Measurements from ENCODE around the gene ANKRD11. TPM values are rescaled to one million over a fixed set of nuclear protein-coding genes. Genes with fewer than 3 reads are reported as not detected.

ANKRD11 gene
- total and polyA plus RNA-seq, 8 donors: 43.9 to 74.0 (median 46.2) TPM

- intact Hi-C loops (cut with DNase I): loop anchor here in 1 of 3 donors (10.0 kb wide), 1 partner anchor 53 kb away; no protein-coding TSS in a partner anchor
- ATAC-seq (no peak), FAIRE-seq (no peak), DNase-seq (no peak)
- Histone ChIP-seq H3K9me3 (no peaks in the 10 kb centered on the region), H3K27ac (no peak overlapping the region), H3K4me1 (peaks cover 22 to 30% (median 25%) of the 10 kb centered on the region in 3 donors), H3K27me3 (no peaks in the 10 kb centered on the region), H3K4me3 (no peak overlapping the region), H3K36me3 (no peaks in the 10 kb centered on the region)
- 81 to 83% methylated on average over 16 of the region's 16 CpGs for WGBS, 2 donors
- TF ChIP-seq CTCF (IDR thresholded peaks at IDR 0.05): no peak
Measured at GRCh38 chr16:89397331-89397861, 93.0 kb downstream of the ANKRD11 start.

- ATAC-seq (no peak), FAIRE-seq (no peak), DNase-seq (no peak)
- Histone ChIP-seq H3K4me1 (peaks cover 22 to 30% (median 30%) of the 10 kb centered on the region in 3 donors), H3K27me3 (no peaks in the 10 kb centered on the region), H3K36me3 (no peaks in the 10 kb centered on the region), H3K27ac (no peak overlapping the region), H3K9me3 (no peaks in the 10 kb centered on the region), H3K4me3 (no peak overlapping the region)
- TF ChIP-seq CTCF (IDR thresholded peaks at IDR 0.05): no peak
- WGBS, 2 donors: 85 to 88% methylated on average over 13 of the region's 13 CpGs
- intact Hi-C loops (cut with DNase I): loop anchor here in 1 of 3 donors (10.0 kb wide), 1 partner anchor 51 kb away; no protein-coding TSS in a partner anchor
Measured at GRCh38 chr16:89396156-89396555, 94.2 kb downstream of the ANKRD11 start.

- Histone ChIP-seq H3K36me3 (no peaks in the 10 kb centered on the region), H3K4me1 (peaks cover 22 to 31% (median 30%) of the 10 kb centered on the region in 3 donors), H3K27me3 (no peaks in the 10 kb centered on the region), H3K27ac (peak overlapping the region in 3 of 4 donors; percentile 23 to 38 (median 32)), H3K9me3 (no peaks in the 10 kb centered on the region), H3K4me3 (no peak overlapping the region)
- intact Hi-C loops (cut with DNase I): loop anchor here in 1 of 3 donors (10.0 kb wide), 1 partner anchor 51 kb away; no protein-coding TSS in a partner anchor
- TF ChIP-seq CTCF (IDR thresholded peaks at IDR 0.05): no peak
- FAIRE-seq: peak; percentile 13
- peak; percentile 91 to 95 (median 94) for ATAC-seq
- DNase-seq: peak; percentile 78 to 95 (median 92)
- 34 to 36% methylated on average over 28 of the region's 28 CpGs for WGBS, 2 donors
Measured at GRCh38 chr16:89395150-89396142, 94.9 kb downstream of the ANKRD11 start.

GRCh38 chr16:89393738-89394406 lies 96.5 kb downstream of the ANKRD11 start:
- no peak overlapping the region for H3K4me3 ChIP-seq
- intact Hi-C loops (cut with DNase I): loop anchor here in 1 of 3 donors (10.0 kb wide), 1 partner anchor 49 kb away; no protein-coding TSS in a partner anchor
- ATAC-seq (peak; percentile 23 to 75 (median 50)), DNase-seq (peak in 2 of 6 donors; percentile 36 to 58), FAIRE-seq (no peak)
- H3K4me1 ChIP-seq: peaks cover 22 to 31% (median 30%) of the 10 kb centered on the region in 3 donors
- peak overlapping the region in 2 of 4 donors; percentile 2 for H3K27ac ChIP-seq
- WGBS, 2 donors: 56 to 70% methylated on average over 14 of the region's 14 CpGs
- H3K9me3 ChIP-seq: no peaks in the 10 kb centered on the region
- TF ChIP-seq CTCF (IDR thresholded peaks at IDR 0.05): no peak
- no peaks in the 10 kb centered on the region for H3K36me3 ChIP-seq
- no peaks in the 10 kb centered on the region for H3K27me3 ChIP-seq

Data from pancreas (tissue), 10 donors.